Glutamatergic neuron (in vitro differentiated cells): Measurements from ENCODE around the gene SYT9. TPM values are rescaled to one million over a fixed set of nuclear protein-coding genes. Genes with fewer than 3 reads are reported as not detected.

Source experiments
- DNase-seq: peaks from one replicate; pipeline ENCODE4 v3.0.0; 2022
- H3K27ac Mint-ChIP-seq: one replicate; pipeline ENCODE4 v1.8.0; 2020; ENCODE audit warnings: mild to moderate bottlenecking, mixed read lengths, inconsistent platforms; ENCODE audit not compliant: unreplicated experiment
- H3K27me3 Mint-ChIP-seq: one replicate; pipeline ENCODE4 v1.8.0; 2020; ENCODE audit warnings: mild to moderate bottlenecking, moderate library complexity, mixed read lengths, inconsistent platforms; ENCODE audit not compliant: unreplicated experiment
- H3K36me3 Mint-ChIP-seq: one replicate; pipeline ENCODE4 v1.8.0; 2020; ENCODE audit warnings: mild to moderate bottlenecking, mixed read lengths, inconsistent platforms; ENCODE audit not compliant: unreplicated experiment
- H3K4me1 Mint-ChIP-seq: one replicate; pipeline ENCODE4 v1.8.0; 2020; ENCODE audit warnings: mild to moderate bottlenecking, low read depth, mixed read lengths, inconsistent platforms; ENCODE audit not compliant: unreplicated experiment
- H3K4me3 Mint-ChIP-seq: one replicate; pipeline ENCODE4 v1.8.0; 2020; ENCODE audit warnings: mild to moderate bottlenecking, mixed read lengths, inconsistent platforms; ENCODE audit not compliant: unreplicated experiment
- H3K9me3 Mint-ChIP-seq: one replicate; pipeline ENCODE4 v1.8.0; 2020; ENCODE audit warnings: mild to moderate bottlenecking, moderate library complexity, mixed read lengths, inconsistent platforms; ENCODE audit not compliant: unreplicated experiment
- CTCF ChIP-seq: fragments of 200-600 bp; sonication (generic); IDR thresholded peaks from one replicate; pipeline ENCODE4 v1.5.0; 2021; ENCODE audit not compliant: partially characterized antibody, unreplicated experiment
- total RNA-seq: library from RNA; stranded (reverse); fragmentation: NEBNext Ultra II Directional; extraction: Animal tissue kit (Norgen Biotek cat#: 25700); gene quantifications from one replicate; pipeline ENCODE4 v1.2.1, GENCODE V29; 2021; ENCODE audit not compliant: unreplicated experiment

SYT9 gene
- total RNA-seq, 1 donor from 2014 or later: 3.7 TPM

- H3K27ac Mint-ChIP-seq: peak overlapping the region; percentile 44
- H3K4me3 Mint-ChIP-seq: no peak overlapping the region
- no peak for TF ChIP-seq CTCF
- no peak for DNase-seq
- no peaks in the 10 kb centered on the region for H3K9me3 Mint-ChIP-seq
- H3K4me1 Mint-ChIP-seq: peaks cover 5% of the 10 kb centered on the region
- H3K36me3 Mint-ChIP-seq: no peaks in the 10 kb centered on the region
- H3K27me3 Mint-ChIP-seq: no peaks in the 10 kb centered on the region
Measured at GRCh38 chr11:7364660-7365059, 113.0 kb downstream of the SYT9 start.

GRCh38 chr11:7367803-7368202 is 116.1 kb downstream of the SYT9 start:
- Mint-ChIP-seq H3K9me3 (no peaks in the 10 kb centered on the region), H3K4me3 (no peak overlapping the region), H3K27ac (no peak overlapping the region), H3K4me1 (peaks cover 5% of the 10 kb centered on the region), H3K27me3 (no peaks in the 10 kb centered on the region), H3K36me3 (peaks cover 4% of the 10 kb centered on the region)
- no peak for DNase-seq
- TF ChIP-seq CTCF: no peak

- peaks cover 4% of the 10 kb centered on the region for H3K36me3 Mint-ChIP-seq
- H3K27ac Mint-ChIP-seq: no peak overlapping the region
- no peak overlapping the region for H3K4me3 Mint-ChIP-seq
- H3K4me1 Mint-ChIP-seq: no peaks in the 10 kb centered on the region
- TF ChIP-seq CTCF: no peak
- H3K27me3 Mint-ChIP-seq: no peaks in the 10 kb centered on the region
- DNase-seq: no peak
- H3K9me3 Mint-ChIP-seq: no peaks in the 10 kb centered on the region
Measured at GRCh38 chr11:7376386-7376785, 124.7 kb downstream of the SYT9 start.

GRCh38 chr11:7381937-7382336 is 130.2 kb downstream of the SYT9 start:
- TF ChIP-seq CTCF: no peak
- Mint-ChIP-seq H3K9me3 (no peaks in the 10 kb centered on the region), H3K36me3 (no peaks in the 10 kb centered on the region), H3K4me3 (no peak overlapping the region), H3K4me1 (no peaks in the 10 kb centered on the region), H3K27me3 (no peaks in the 10 kb centered on the region), H3K27ac (no peak overlapping the region)
- no peak for DNase-seq

GRCh38 chr11:7383406-7383805 is 131.7 kb downstream of the SYT9 start:
- Mint-ChIP-seq H3K36me3 (no peaks in the 10 kb centered on the region), H3K27me3 (no peaks in the 10 kb centered on the region), H3K4me1 (no peaks in the 10 kb centered on the region), H3K4me3 (no peak overlapping the region), H3K27ac (no peak overlapping the region), H3K9me3 (no peaks in the 10 kb centered on the region)
- TF ChIP-seq CTCF: no peak
- no peak for DNase-seq
